NCI-H2227 (cell line): Measurements from ENCODE around the gene HNRNPAB.
"Not testable (repeated sequence)": the region's sequence is repeated elsewhere in the genome, so short reads cannot be mapped to it uniquely, and the experiment has no call there.

Source experiments
- DNase-seq: peaks from one replicate; lab custom pipeline; 2025; ENCODE audit not compliant: unreplicated experiment; lab: John Stamatoyannopoulos, UW

The HNRNPAB gene

GRCh38 chr5:178196281-178196812 is 8.0 kb upstream of the HNRNPAB start:
- DNase-seq: no peak

DNA sequence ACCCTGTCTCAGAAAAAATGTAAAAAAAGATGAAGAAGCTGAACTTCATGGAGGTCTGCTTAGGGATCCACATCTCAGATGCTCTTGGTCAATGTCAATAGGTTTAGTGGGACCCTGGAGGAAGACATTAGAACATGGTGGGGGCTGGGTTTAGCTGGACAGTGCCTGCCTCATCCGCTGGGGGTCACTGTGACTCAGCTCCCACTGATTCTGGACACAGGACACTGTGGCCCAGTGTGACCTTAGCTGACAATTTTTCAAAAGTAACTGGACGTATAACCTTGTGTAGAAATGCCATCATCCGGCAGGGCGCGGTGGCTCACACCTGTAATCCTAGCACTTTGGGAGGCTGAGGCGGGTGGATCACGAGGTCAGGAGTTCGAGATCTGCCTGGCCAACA is 7.3 kb upstream of the HNRNPAB start:
- DNase-seq: no peak

- not testable (repeated sequence) for DNase-seq
These were observed 6.2 kb upstream of the HNRNPAB start for GRCh38 chr5:178198151-178198550.

GRCh38 chr5:178198706-178199105 is 5.6 kb upstream of the HNRNPAB start:
- DNase-seq: no peak

- no peak for DNase-seq
These were observed 4.5 kb upstream of the HNRNPAB start for GRCh38 chr5:178199581-178200434.

GRCh38 chr5:178201221-178201926 is 3.0 kb upstream of the HNRNPAB start:
- no peak for DNase-seq

DNA sequence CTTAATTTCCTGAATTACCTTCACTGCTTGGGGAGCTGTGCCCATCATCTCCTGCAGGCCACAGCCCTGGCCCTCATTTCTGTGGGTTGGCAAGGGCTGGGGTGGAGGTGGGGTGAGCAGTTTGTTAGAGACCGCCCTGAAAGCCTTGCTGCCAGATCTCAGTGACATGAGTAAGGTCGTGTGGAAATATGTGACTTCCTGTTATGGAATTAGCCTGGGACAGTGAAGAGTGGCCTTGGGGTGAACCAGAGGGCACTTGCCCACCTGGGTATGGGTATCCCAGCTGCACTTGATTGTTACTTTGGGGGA is 2.5 kb upstream of the HNRNPAB start:
- DNase-seq: no peak

- no peak for DNase-seq
These were observed 1.8 kb upstream of the HNRNPAB start for GRCh38 chr5:178202541-178202940.

DNA sequence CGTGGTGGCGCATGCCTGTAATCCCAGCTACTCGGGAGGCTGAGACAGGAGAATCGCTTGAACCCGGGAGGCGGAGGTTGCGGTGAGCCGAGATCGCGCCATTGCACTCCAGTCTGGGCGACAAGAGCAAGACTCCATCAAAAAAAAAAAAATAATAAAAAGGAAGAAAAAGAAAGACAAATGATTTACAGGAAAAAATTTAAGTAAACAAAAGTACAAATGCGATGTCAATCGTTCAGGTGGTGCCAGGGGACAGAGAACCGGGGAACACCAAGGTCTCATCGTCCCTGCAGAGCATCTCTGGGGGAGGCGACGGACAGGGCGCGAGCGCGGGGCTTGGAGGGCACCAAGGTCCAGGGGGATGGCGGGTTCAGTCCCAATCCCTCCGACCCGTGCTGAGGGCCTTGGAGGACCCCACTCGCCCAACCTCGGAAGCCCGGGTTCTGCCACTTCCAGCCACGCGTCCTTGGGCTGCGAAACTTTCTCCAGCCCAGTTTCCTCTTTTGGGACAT is 607 bp upstream of the HNRNPAB start:
- DNase-seq: no peak

DNA sequence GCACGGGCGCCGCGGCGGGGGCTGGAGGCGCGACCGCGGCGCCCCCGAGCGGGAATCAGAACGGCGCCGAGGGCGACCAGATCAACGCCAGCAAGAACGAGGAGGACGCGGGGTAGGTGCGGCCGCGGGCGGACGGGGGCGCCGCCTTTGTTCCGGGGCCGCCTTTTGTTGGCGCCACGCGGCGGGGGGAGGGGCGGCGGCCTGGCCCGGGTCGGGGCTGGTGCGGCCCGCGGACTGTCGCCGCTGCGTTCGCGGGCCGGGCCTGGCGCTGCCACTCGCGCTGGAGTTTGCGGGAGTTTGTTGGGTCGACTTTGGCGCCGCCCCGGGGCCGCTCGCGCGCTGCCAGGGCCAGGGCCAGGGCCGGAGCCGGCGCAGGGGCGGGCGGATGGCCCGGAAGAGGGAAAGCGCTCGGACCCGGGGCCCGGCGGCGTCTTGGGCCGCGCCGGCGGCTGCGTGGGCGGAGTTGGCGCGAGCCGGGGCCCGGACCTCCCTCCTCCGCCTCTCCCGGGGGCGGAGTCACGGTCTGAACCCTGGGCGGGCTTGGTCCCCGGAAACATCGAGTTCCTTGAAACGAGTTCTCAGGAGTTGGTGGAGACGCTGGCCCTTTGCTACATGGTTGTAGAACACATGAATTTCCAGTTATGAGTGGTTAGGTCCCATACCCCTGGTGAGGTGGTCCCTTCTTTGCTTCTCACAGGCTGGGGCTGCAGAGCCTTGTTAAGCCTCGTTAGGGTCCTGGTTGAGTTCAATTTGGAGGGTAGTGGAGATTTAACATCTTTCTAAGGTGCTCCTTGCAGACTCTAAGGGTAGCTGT is 809 bp downstream of the HNRNPAB start:
- peak; percentile 79 for DNase-seq

GRCh38 chr5:178205749-178206047 is 1.4 kb downstream of the HNRNPAB start:
- DNase-seq: no peak

DNA sequence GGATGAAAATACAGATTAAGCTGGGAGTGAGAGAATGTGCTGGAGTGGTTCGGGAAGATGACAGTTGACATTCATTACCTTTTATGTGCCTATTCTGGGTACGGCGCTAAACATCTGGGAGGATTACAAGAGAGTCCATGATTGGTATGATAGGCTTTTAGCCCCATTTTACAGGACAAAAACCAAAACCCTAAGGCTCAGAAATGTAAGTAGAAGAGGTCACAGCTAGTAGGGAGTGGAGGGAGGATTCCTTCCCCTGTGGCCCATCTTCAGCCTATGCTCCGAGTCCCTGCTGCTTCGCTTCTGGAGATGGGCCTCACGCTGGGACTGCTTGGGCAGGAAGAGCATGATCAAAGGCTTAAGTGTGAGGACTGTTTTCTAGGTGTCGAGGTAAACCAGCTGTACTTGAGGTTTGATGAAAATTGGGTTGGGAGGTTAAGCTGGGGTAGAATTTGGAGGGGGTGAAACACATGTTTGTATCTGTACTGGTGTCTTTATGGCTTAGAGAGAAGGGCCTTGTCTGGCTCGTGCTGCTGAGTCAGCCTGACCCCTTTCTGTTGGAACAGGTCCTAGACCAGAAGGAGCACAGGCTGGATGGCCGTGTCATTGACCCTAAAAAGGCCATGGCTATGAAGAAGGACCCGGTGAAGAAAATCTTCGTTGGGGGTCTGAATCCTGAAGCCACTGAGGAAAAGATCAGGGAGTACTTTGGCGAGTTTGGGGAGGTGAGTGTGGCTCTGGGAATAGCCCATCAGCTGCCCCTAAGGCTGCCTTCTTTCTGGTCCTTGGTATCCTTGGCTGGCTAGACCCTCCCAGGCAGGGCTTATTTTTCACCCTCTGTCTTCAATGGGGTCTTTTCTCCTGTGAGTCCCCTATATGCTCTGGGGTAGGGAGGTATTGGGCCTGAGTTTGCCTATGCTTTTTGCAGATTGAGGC is 2.1 kb downstream of the HNRNPAB start:
- no peak for DNase-seq

GRCh38 chr5:178207183-178207916 is 3.0 kb downstream of the HNRNPAB start:
- DNase-seq: no peak

- no peak for DNase-seq
These were observed 3.6 kb downstream of the HNRNPAB start for GRCh38 chr5:178207917-178208280.

GRCh38 chr5:178208540-178209227 is 4.4 kb downstream of the HNRNPAB start:
- no peak for DNase-seq

DNA sequence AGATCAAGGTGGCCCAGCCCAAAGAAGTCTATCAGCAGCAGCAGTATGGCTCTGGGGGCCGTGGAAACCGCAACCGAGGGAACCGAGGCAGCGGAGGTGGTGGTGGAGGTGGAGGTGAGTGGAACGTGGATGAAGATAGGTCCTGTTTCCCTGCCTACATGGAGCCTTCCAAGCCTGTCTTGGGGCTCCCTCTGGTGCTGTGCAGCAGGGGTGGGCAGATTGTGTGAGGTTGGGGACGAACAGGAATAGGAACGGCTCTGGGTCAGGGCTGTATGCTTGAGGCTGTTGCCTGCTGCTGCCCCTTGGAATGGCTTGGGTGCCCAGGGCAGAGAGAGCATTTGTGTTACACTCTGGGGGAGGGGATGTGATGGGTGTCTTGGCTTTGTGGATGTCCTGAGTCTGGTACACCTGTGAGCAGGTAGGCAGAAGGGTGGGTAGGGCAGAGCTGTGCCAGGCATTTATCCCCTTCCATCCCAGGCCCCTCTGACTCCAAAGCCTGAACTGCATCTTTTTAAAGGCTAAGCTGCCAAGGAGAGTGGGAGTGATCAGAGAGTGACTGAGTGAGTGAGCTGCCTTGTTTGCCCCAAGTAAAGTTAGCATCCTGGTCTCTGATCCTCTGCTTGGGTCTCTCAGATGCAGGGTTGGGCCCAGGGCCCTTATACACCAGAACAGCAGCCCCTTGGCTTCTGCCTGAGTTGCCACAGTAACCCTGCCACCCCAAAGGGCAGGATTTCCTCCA is 5.2 kb downstream of the HNRNPAB start:
- DNase-seq: no peak

- no peak for DNase-seq
These were observed 5.8 kb downstream of the HNRNPAB start for GRCh38 chr5:178210073-178210535.

- no peak for DNase-seq
These were observed 6.4 kb downstream of the HNRNPAB start for GRCh38 chr5:178210686-178211085.
